Stimulated activated naive B cell treated with anti-CD40 and anti-IgM and Interleukin-4, amounts not matched to agents 10 μg/mL and 1 μg/mL and 100 μg/mL, for 72 hours (primary cell): ENCODE measurements around the gene LRRD1.
"Not testable (repeated sequence)": the region's sequence is repeated elsewhere in the genome, so short reads cannot be mapped to it uniquely, and the experiment has no call there.

Source experiments
- ATAC-seq, 2 donors: fragments of 150-1000 bp; cut with Tn5 transposase; replicated peaks; 2 replicates each; pipeline ENCODE4 v1.10.0; 2021; ENCODE audit warnings: moderate library complexity in 1 of 2
- DNase-seq: peaks from one replicate; pipeline ENCODE4 v3.0.0; 2021
- H3K27ac Mint-ChIP-seq: one replicate; pipeline ENCODE4 v1.8.0; 2022; ENCODE audit warnings: mild to moderate bottlenecking, mixed read lengths
- H3K27me3 Mint-ChIP-seq, 2 donors: one replicate each; pipeline ENCODE4 v1.8.0; 2022; ENCODE audit warnings: mixed read lengths in 2 of 2
- H3K36me3 Mint-ChIP-seq, 2 donors: one replicate each; pipeline ENCODE4 v1.8.0; 2022; ENCODE audit warnings: mixed read lengths in 2 of 2, mild to moderate bottlenecking in 1 of 2
- H3K4me1 Mint-ChIP-seq, 2 donors: one replicate each; pipeline ENCODE4 v1.8.0; 2022; ENCODE audit warnings: mixed read lengths in 2 of 2, mild to moderate bottlenecking in 1 of 2
- H3K4me3 Mint-ChIP-seq, 2 donors: one replicate each; pipeline ENCODE4 v1.8.0; 2022; ENCODE audit warnings: mild to moderate bottlenecking in 2 of 2, mixed read lengths in 2 of 2, moderate library complexity in 1 of 2
- H3K9me3 Mint-ChIP-seq, 2 donors: one replicate each; pipeline ENCODE4 v1.8.0; 2022; ENCODE audit warnings: mixed read lengths in 2 of 2, mild to moderate bottlenecking in 1 of 2

Gene LRRD1

DNA sequence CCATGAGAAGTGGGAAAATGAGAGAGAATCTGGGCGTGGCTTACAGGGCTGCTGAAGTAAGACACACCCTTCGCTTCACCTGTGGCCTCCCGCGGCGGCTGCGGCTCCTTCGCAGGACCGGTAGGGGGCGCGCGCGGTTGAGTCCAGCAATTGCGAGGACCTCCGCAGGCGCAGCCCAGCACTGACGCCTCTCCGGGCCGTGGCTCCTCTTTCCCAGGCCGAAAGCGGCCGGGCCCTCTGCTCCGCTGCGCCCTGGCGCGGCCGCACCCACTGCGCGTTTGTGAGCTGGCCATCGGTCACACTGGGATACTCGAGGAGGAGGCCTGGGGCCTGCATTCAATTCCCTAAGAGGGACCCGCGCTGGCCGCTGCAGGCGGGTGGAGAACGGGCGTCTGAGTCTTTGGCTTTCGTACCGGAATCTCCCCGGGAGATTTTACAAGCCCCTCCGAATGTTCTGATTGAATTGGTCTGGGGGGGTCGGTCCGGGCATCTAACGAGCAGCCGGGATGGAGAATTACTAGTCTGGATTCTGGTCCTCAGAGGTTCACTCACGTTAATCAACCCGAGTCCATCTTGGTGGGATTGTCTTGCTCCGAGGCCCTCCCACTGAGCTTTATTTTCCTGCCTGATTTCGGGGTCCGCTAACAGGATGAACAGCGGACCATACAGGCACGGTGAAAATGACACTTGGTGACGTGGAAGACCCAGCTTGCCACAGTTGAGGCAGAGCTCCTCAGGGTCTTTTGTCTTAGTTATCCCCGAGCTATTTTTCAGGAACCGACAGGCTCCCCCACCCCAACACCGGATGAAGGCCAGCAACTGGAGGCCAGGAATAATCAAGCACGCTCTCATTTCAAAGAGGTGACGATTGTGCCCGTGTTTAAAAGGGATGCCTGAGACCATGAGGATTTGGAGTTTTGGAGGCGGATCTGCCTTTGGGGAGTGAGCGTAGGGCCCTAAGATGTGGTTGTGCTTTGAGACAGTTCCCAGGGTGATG lies at the start of gene LRRD1:
Gene LRRD1, minus strand, starts transcription at position 215 of the 997 bp plus-strand sequence. CDS start 13,940 bp downstream, outside the sequence.
- ATAC-seq (peak; percentile 99 to 100), DNase-seq (peak; percentile 88)
- peaks cover 0 to 3% of the 10 kb centered on the region in 2 donors for H3K9me3 Mint-ChIP-seq
- peaks cover 2 to 13% of the 10 kb centered on the region in 2 donors for H3K4me1 Mint-ChIP-seq
- peak within 1 kb of the TSS; percentile 48 for H3K27ac Mint-ChIP-seq
- H3K27me3 Mint-ChIP-seq, result peaks cover 0 to 6% of the 10 kb centered on the region in 2 donors
- no peaks in the 10 kb centered on the region for H3K36me3 Mint-ChIP-seq
- peak within 1 kb of the TSS; percentile 82 to 87 for H3K4me3 Mint-ChIP-seq

GRCh38 chr7:92228742-92229141 lies 49.8 kb upstream of the LRRD1 start:
- peaks cover 2 to 8% of the 10 kb centered on the region in 2 donors for H3K4me1 Mint-ChIP-seq
- ATAC-seq (no peak), DNase-seq (no peak)
- no peak overlapping the region for H3K4me3 Mint-ChIP-seq
- H3K27ac Mint-ChIP-seq, result no peak overlapping the region
- H3K9me3 Mint-ChIP-seq, result peaks cover 0 to 6% of the 10 kb centered on the region in 2 donors
- H3K36me3 Mint-ChIP-seq, result peaks cover 47 to 55% of the 10 kb centered on the region in 2 donors
- H3K27me3 Mint-ChIP-seq, result no peaks in the 10 kb centered on the region

DNA sequence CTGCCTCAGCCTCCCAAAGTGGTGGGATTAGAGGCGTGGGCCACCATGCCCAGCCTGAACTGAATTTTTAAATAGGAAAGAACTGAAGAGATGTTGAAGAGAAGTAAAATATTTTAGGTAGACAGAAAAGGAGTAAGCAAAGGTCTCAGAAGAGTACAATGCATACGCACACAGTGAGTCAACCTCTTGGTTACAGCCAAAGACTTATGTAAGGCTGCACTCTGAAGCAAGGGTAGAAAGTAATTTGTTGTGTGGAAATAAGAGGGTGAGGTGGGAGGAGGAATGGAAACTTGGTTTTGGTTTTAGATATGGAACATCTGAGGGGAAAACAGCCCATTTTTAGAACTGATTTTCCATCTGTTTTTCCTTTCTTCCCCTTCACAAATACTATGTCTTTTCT lies 49.2 kb upstream of the LRRD1 start:
- DNase-seq (no peak), ATAC-seq (no peak)
- no peak overlapping the region for H3K4me3 Mint-ChIP-seq
- H3K4me1 Mint-ChIP-seq, result peaks cover 2 to 8% of the 10 kb centered on the region in 2 donors
- no peaks in the 10 kb centered on the region for H3K27me3 Mint-ChIP-seq
- peaks cover 44 to 55% of the 10 kb centered on the region in 2 donors for H3K36me3 Mint-ChIP-seq
- H3K27ac Mint-ChIP-seq, result no peak overlapping the region
- H3K9me3 Mint-ChIP-seq, result peaks cover 0 to 6% of the 10 kb centered on the region in 2 donors

- Mint-ChIP-seq H3K4me3 (no peak overlapping the region), H3K27me3 (no peaks in the 10 kb centered on the region), H3K4me1 (peaks cover 2 to 8% of the 10 kb centered on the region in 2 donors), H3K27ac (no peak overlapping the region), H3K9me3 (peaks cover 0 to 6% of the 10 kb centered on the region in 2 donors), H3K36me3 (peaks cover 37 to 49% of the 10 kb centered on the region in 2 donors)
- ATAC-seq, result no peak
- no peak for DNase-seq
These were observed 48.0 kb upstream of the LRRD1 start for GRCh38 chr7:92226981-92227380.

DNA sequence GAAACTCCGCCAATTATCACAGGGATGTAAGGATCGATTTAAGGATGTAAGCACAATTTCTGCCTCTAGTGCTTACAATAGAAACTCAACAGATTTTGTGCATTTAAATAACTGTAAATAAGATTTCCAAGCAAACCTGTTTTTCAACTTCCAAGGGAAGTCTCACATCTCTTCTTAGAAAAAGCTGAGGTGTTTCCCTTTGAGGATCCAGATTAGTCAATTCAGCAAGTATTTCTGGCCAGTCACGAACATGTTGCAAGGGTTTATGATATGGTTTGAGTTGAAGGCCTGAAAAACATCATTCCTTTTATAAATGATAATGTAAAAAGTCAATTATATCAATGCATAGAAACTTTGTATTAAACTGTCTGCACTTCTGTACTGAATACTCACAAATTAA lies 42.8 kb upstream of the LRRD1 start:
- H3K27me3 Mint-ChIP-seq, result no peaks in the 10 kb centered on the region
- no peak overlapping the region for H3K4me3 Mint-ChIP-seq
- H3K27ac Mint-ChIP-seq, result no peak overlapping the region
- DNase-seq, result no peak
- H3K4me1 Mint-ChIP-seq, result no peaks in the 10 kb centered on the region
- no peak for ATAC-seq
- no peaks in the 10 kb centered on the region for H3K9me3 Mint-ChIP-seq
- H3K36me3 Mint-ChIP-seq, result peaks cover 36 to 48% of the 10 kb centered on the region in 2 donors

GRCh38 chr7:92206672-92207071 lies 27.7 kb upstream of the LRRD1 start:
- peaks cover 17 to 27% of the 10 kb centered on the region in 2 donors for H3K9me3 Mint-ChIP-seq
- no peak overlapping the region for H3K27ac Mint-ChIP-seq
- H3K4me3 Mint-ChIP-seq, result no peak overlapping the region
- peaks cover 58 to 82% of the 10 kb centered on the region in 2 donors for H3K36me3 Mint-ChIP-seq
- ATAC-seq (no peak), DNase-seq (no peak)
- no peaks in the 10 kb centered on the region for H3K27me3 Mint-ChIP-seq
- H3K4me1 Mint-ChIP-seq, result peaks cover 0 to 7% of the 10 kb centered on the region in 2 donors

DNA sequence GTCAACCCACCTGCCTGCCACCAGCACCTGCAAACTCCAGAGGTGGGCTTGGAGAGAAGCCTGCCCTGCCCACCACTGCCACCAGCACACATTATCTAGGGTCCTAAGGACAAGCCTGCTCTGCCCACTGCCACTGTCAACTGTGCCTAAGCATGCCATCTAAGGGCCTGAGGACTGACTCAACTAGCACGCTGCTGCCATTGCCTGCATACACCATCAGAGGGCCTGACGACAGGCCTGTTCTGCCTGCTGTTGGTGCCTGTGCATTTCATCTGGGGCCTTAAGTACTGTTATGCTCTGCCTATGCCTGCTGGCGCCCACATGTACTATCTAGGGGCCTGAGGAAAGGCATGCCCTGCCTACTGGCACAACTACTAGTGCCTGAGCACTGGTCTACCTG lies 27.0 kb upstream of the LRRD1 start:
- Mint-ChIP-seq H3K4me1 (peaks cover 0 to 7% of the 10 kb centered on the region in 2 donors), H3K4me3 (no peak overlapping the region), H3K9me3 (peaks cover 15 to 27% of the 10 kb centered on the region in 2 donors), H3K27me3 (no peaks in the 10 kb centered on the region), H3K27ac (no peak overlapping the region), H3K36me3 (peaks cover 57 to 75% of the 10 kb centered on the region in 2 donors)
- DNase-seq (no peak), ATAC-seq (no peak)

DNA sequence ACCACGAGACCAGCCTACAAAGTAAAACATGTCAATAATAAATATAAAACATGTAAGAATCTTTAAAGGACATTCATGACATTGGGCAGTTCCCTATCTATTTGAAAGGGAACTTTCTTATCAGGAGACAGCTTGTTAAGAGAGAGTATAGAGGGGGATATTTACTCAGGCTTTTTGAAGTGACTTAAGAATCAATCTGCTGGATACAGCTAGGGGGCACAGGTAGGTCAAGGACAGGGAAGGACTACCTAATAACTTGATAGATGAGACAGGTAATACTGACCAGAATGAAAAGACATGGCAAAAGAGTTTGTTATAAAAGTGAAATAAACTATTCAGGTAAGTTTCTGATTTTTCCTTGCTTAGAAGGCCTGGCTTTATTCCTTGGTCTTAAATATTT lies 21.8 kb upstream of the LRRD1 start:
- no peak overlapping the region for H3K4me3 Mint-ChIP-seq
- DNase-seq (no peak), ATAC-seq (no peak)
- H3K27me3 Mint-ChIP-seq, result no peaks in the 10 kb centered on the region
- H3K9me3 Mint-ChIP-seq, result no peaks in the 10 kb centered on the region
- H3K36me3 Mint-ChIP-seq, result peaks cover 32 to 51% of the 10 kb centered on the region in 2 donors
- H3K27ac Mint-ChIP-seq, result no peak overlapping the region
- H3K4me1 Mint-ChIP-seq, result no peaks in the 10 kb centered on the region

GRCh38 chr7:92192326-92192725 lies 13.4 kb upstream of the LRRD1 start:
- Mint-ChIP-seq H3K27me3 (no peaks in the 10 kb centered on the region), H3K9me3 (peaks cover 14 to 32% of the 10 kb centered on the region in 2 donors), H3K4me1 (no peaks in the 10 kb centered on the region), H3K4me3 (no peak overlapping the region), H3K27ac (no peak overlapping the region), H3K36me3 (peaks cover 44 to 49% of the 10 kb centered on the region in 2 donors)
- ATAC-seq (peak; percentile 83 to 86), DNase-seq (no peak)

DNA sequence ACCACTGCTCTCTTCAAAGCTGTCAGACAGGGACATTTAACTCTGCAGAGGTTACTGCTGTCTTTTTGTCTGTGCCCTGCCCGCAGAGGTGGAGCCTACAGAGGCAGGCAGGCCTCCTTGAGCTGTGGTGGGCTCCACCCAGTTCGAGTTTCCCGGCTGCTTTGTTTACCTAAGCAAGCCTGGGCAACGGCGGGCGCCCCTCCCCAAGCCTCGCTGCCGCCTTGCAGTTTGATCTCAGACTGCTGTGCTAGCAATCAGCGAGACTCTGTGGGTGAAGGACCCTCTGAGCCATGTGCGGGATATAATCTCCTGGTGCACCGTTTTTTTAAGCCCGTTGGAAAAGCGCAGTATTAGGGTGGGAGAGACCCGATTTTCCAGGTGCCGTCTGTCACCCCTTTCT lies 10.3 kb upstream of the LRRD1 start:
- H3K27me3 Mint-ChIP-seq, H3K4me1 Mint-ChIP-seq, H3K27ac Mint-ChIP-seq, H3K4me3 Mint-ChIP-seq, ATAC-seq, DNase-seq: not testable (repeated sequence)
- Mint-ChIP-seq H3K36me3 (peaks cover 24 to 32% of the 10 kb centered on the region in 2 donors), H3K9me3 (peaks cover 17 to 26% of the 10 kb centered on the region in 2 donors)

DNA sequence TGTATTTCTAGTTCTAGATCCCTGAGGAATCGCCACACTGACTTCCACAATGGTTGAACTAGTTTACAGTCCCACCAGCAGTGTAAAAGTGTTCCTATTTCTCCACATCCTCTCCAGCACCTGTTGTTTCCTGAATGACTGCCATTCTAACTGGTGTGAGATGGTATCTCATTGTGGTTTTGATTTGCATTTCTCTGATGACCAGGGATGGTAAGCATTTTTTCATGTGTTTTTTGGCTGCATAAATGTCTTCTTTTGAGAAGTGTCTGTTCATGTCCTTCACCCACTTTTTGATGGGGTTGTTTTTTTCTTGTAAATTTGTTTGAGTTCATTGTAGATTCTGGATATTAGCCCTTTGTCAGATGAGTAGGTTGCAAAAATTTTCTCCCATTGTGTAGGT lies 5.4 kb upstream of the LRRD1 start:
- H3K36me3 Mint-ChIP-seq, ATAC-seq, H3K4me3 Mint-ChIP-seq: not testable (repeated sequence)

GRCh38 chr7:92177362-92177761 lies 1.6 kb downstream of the LRRD1 start:
- Mint-ChIP-seq H3K27me3 (peaks cover 12 to 13% of the 10 kb centered on the region in 2 donors), H3K9me3 (peaks cover 0 to 3% of the 10 kb centered on the region in 2 donors), H3K27ac (no peak overlapping the region), H3K36me3 (no peaks in the 10 kb centered on the region), H3K4me3 (no peak overlapping the region), H3K4me1 (peaks cover 2 to 13% of the 10 kb centered on the region in 2 donors)
- ATAC-seq (no peak), DNase-seq (no peak)

More for the DNA sequence above, 5.4 kb upstream of the LRRD1 start:
- DNase-seq, H3K4me1 Mint-ChIP-seq, H3K27me3 Mint-ChIP-seq, H3K27ac Mint-ChIP-seq: not testable (repeated sequence)
- peaks cover 9 to 15% of the 10 kb centered on the region in 2 donors for H3K9me3 Mint-ChIP-seq

GRCh38 chr7:92169529-92169928 lies 9.4 kb downstream of the LRRD1 start:
- not testable (repeated sequence) for DNase-seq

GRCh38 chr7:92161271-92161670 lies 17.7 kb downstream of the LRRD1 start:
- peaks cover 0 to 12% of the 10 kb centered on the region in 2 donors for H3K27me3 Mint-ChIP-seq
- H3K27ac Mint-ChIP-seq, result no peak overlapping the region
- DNase-seq (no peak), ATAC-seq (no peak)
- H3K4me1 Mint-ChIP-seq, result no peaks in the 10 kb centered on the region
- H3K9me3 Mint-ChIP-seq, result no peaks in the 10 kb centered on the region
- H3K4me3 Mint-ChIP-seq, result no peak overlapping the region
- H3K36me3 Mint-ChIP-seq, result no peaks in the 10 kb centered on the region

More at GRCh38 chr7:92169529-92169928, 9.4 kb downstream of the LRRD1 start:
- not testable (repeated sequence) for H3K36me3 Mint-ChIP-seq, H3K27ac Mint-ChIP-seq, H3K4me1 Mint-ChIP-seq, H3K4me3 Mint-ChIP-seq, H3K9me3 Mint-ChIP-seq, ATAC-seq
- peaks cover 12 to 28% of the 10 kb centered on the region in 2 donors for H3K27me3 Mint-ChIP-seq
